Calu3 (cell line): Measurements from ENCODE around the gene TMTC2. TPM values are rescaled to one million over a fixed set of nuclear protein-coding genes. Genes with fewer than 3 reads are reported as not detected.
"Not testable (repeated sequence)": the region's sequence is repeated elsewhere in the genome, so short reads cannot be mapped to it uniquely, and the experiment has no call there.

Experiments
- BruUV-seq: library from RNA; stranded (reverse); fragments of 400-500 nt; replicated peaks from 2 replicates; lab custom pipeline; 2021; lab: Mats Ljungman, UMichigan
- CTCF ChIA-PET: fragments of 300-600 bp; sonication (Branson Sonifier 250); formaldehyde crosslinking; loops from one replicate; lab custom pipeline; 2022; ENCODE audit warnings: antibody characterized with exemption; lab: Charles Lee
- DNase-seq: peaks from one replicate; pipeline ENCODE4 v3.0.0; 2022
- H3K27ac Mint-ChIP-seq: one replicate; pipeline ENCODE4 v1.8.0; 2022; ENCODE audit warnings: mixed read lengths; ENCODE audit not compliant: unreplicated experiment
- H3K27me3 Mint-ChIP-seq: one replicate; pipeline ENCODE4 v1.8.0; 2022; ENCODE audit warnings: mixed read lengths; ENCODE audit not compliant: unreplicated experiment
- H3K36me3 Mint-ChIP-seq: one replicate; pipeline ENCODE4 v1.8.0; 2022; ENCODE audit warnings: mild to moderate bottlenecking, moderate library complexity, mixed read lengths; ENCODE audit not compliant: insufficient read depth, unreplicated experiment
- H3K4me1 Mint-ChIP-seq: one replicate; pipeline ENCODE4 v1.8.0; 2022; ENCODE audit warnings: mild to moderate bottlenecking, low read depth, mixed read lengths; ENCODE audit not compliant: unreplicated experiment
- H3K4me3 Mint-ChIP-seq: one replicate; pipeline ENCODE4 v1.8.0; 2022; ENCODE audit warnings: mild to moderate bottlenecking, low read depth, moderate library complexity, mixed read lengths; ENCODE audit not compliant: unreplicated experiment
- H3K9me3 Mint-ChIP-seq: one replicate; pipeline ENCODE4 v1.8.0; 2022; ENCODE audit warnings: low read depth, mixed read lengths; ENCODE audit not compliant: unreplicated experiment
- CTCF ChIP-seq: fragments of 200-600 bp; IDR thresholded peaks from one replicate; pipeline ENCODE4 v1.8.0; 2022; ENCODE audit warnings: antibody characterized with exemption; ENCODE audit not compliant: unreplicated experiment
- intact Hi-C: fragments of 100-400 bp; cut with micrococcal nuclease; formaldehyde crosslinking; loops from one replicate; pipeline ENCODE4 v1.10.0; 2022; ENCODE audit not compliant: unreplicated experiment
- total RNA-seq: library from RNA; stranded (reverse); gene quantifications from 2 replicates; pipeline ENCODE4 v1.2.3, GENCODE V29; 2022

TMTC2 gene
- total RNA-seq, 1 experiment from 2014 or later, result 31.2 TPM

- intact Hi-C loops, result no loop called here
- no peaks in the 10 kb centered on the region for H3K36me3 Mint-ChIP-seq
- no peaks in the 10 kb centered on the region for H3K27me3 Mint-ChIP-seq
- no peak overlapping the region for H3K4me3 Mint-ChIP-seq
- no peak overlapping the region for H3K27ac Mint-ChIP-seq
- BruUV-seq, result no TSS peak
- no peak for DNase-seq
- peaks cover 5% of the 10 kb centered on the region for H3K9me3 Mint-ChIP-seq
- H3K4me1 Mint-ChIP-seq, result no peaks in the 10 kb centered on the region
- CTCF ChIA-PET, result no interaction called here
- no peak for TF ChIP-seq CTCF
Observed at GRCh38 chr12:83113945-83114344, 427.2 kb downstream of the TMTC2 start.

GRCh38 chr12:83114966-83115365, 428.3 kb downstream of the TMTC2 start:
- Mint-ChIP-seq H3K4me3 (no peak overlapping the region), H3K27me3 (no peaks in the 10 kb centered on the region), H3K27ac (no peak overlapping the region), H3K4me1 (no peaks in the 10 kb centered on the region), H3K36me3 (no peaks in the 10 kb centered on the region), H3K9me3 (peaks cover 7% of the 10 kb centered on the region)
- intact Hi-C loops, result no loop called here
- DNase-seq, result no peak
- no peak for TF ChIP-seq CTCF
- BruUV-seq, result no TSS peak
- CTCF ChIA-PET, result no interaction called here

GRCh38 chr12:83117926-83118325, 431.2 kb downstream of the TMTC2 start:
- H3K4me3 Mint-ChIP-seq, H3K4me1 Mint-ChIP-seq, CTCF ChIA-PET, H3K9me3 Mint-ChIP-seq, H3K36me3 Mint-ChIP-seq, DNase-seq, H3K27ac Mint-ChIP-seq, BruUV-seq, intact Hi-C loops, H3K27me3 Mint-ChIP-seq: not testable (repeated sequence)

GRCh38 chr12:83121897-83122622, 435.4 kb downstream of the TMTC2 start:
- CTCF ChIA-PET, result no interaction called here
- BruUV-seq, result no TSS peak
- no peaks in the 10 kb centered on the region for H3K27me3 Mint-ChIP-seq
- no peaks in the 10 kb centered on the region for H3K36me3 Mint-ChIP-seq
- DNase-seq, result no peak
- no peaks in the 10 kb centered on the region for H3K4me1 Mint-ChIP-seq
- peaks cover 9% of the 10 kb centered on the region for H3K9me3 Mint-ChIP-seq
- H3K27ac Mint-ChIP-seq, result no peak overlapping the region
- H3K4me3 Mint-ChIP-seq, result no peak overlapping the region
- no peak for TF ChIP-seq CTCF
- intact Hi-C loops, result no loop called here

GRCh38 chr12:83122623-83122934, 435.9 kb downstream of the TMTC2 start:
- no peak overlapping the region for H3K4me3 Mint-ChIP-seq
- intact Hi-C loops, result no loop called here
- no TSS peak for BruUV-seq
- CTCF ChIA-PET, result no interaction called here
- H3K36me3 Mint-ChIP-seq, result no peaks in the 10 kb centered on the region
- H3K9me3 Mint-ChIP-seq, result peaks cover 9% of the 10 kb centered on the region
- no peaks in the 10 kb centered on the region for H3K27me3 Mint-ChIP-seq
- no peak for TF ChIP-seq CTCF
- no peaks in the 10 kb centered on the region for H3K4me1 Mint-ChIP-seq
- no peak overlapping the region for H3K27ac Mint-ChIP-seq
- no peak for DNase-seq
